ENCODE measurements around the gene HIP1.

GRCh38 chr7:75725306-75725705 is 13.4 kb downstream of the HIP1 start:
- no peak for TF ChIP-seq BHLHE40 (IDR thresholded peaks at IDR 0.05; ENCODE audit: low read depth, low read length)
- no peak for TF ChIP-seq ZSCAN20 (CRISPR knock-in tag; IDR thresholded peaks at IDR 0.05)
- TF ChIP-seq RFX5 (IDR thresholded peaks at IDR 0.05): no peak
- TF ChIP-seq TP53 (CRISPR knock-in tag; IDR thresholded peaks at IDR 0.05): no peak
- no peak for TF ChIP-seq SREBF2 (IDR thresholded peaks at IDR 0.05)
- no peak for TF ChIP-seq CTCF (IDR thresholded peaks at IDR 0.05)
- TF ChIP-seq RNF2 (IDR thresholded peaks at IDR 0.05; ENCODE audit: borderline replicate concordance, low read depth): no peak
- TF ChIP-seq ELK1 (IDR thresholded peaks at IDR 0.05; ENCODE audit: low read depth, low read length): no peak
- no peak for TF ChIP-seq EP300 (IDR thresholded peaks at IDR 0.05)
- no peak for TF ChIP-seq USF2 (IDR thresholded peaks at IDR 0.05)
